AG04450 (cell line): ENCODE data around the gene GRB10. TPM values are rescaled to one million over a fixed set of nuclear protein-coding genes. Genes with fewer than 3 reads are reported as not detected.

ENCODE experiments used
- CTCF ChIA-PET: fragments of 300-600, 350-600 bp; formaldehyde crosslinking; extraction: SDS; loops from one replicate; lab custom pipeline; 2022; ENCODE audit warnings: antibody characterized with exemption, inconsistent platforms; lab: Charles Lee
- POLR2A ChIA-PET: fragments of 350-600 bp; formaldehyde crosslinking; extraction: SDS; loops from one replicate; lab custom pipeline; 2021; ENCODE audit warnings: antibody characterized with exemption, inconsistent platforms; lab: Yijun Ruan, JAX
- DNase-seq: peaks from one replicate; pipeline ENCODE4 v3.0.0-alpha.2; 2011; ENCODE audit warnings: low read depth, low spot score
- H3K27ac ChIP-seq: one replicate; pipeline ENCODE4 v1.5.1; 2012; ENCODE audit warnings: low read depth, low read length, control low read depth
- H3K27me3 ChIP-seq: one replicate; pipeline ENCODE4 v1.6.0; 2012; ENCODE audit warnings: low read length; ENCODE audit not compliant: control insufficient read depth, insufficient read depth
- H3K4me3 ChIP-seq: 2 replicates; pipeline ENCODE4 v1.5.1; 2011; ENCODE audit warnings: mild to moderate bottlenecking, low read depth, low read length, control low read depth
- H3K9me3 ChIP-seq: 2 replicates; pipeline ENCODE4 v1.5.1; 2012; ENCODE audit warnings: low read length; ENCODE audit not compliant: control insufficient read depth, insufficient read depth
- CTCF ChIP-seq: IDR thresholded peaks from 2 replicates; pipeline ENCODE4 v1.5.1; 2011; ENCODE audit warnings: low read depth, low read length, control low read depth, inconsistent platforms
- polyA plus RNA-seq: library from polyadenylated mRNA; depleted of rRNA; stranded (reverse); fragments of >200 nt; gene quantifications from 2 replicates; pipeline ENCODE4 v1.2.3, GENCODE V29; 2011

GRB10 gene
- polyA plus RNA-seq, 1 experiment = 8.0 TPM

- Histone ChIP-seq H3K27me3 (no peaks in the 10 kb centered on the region), H3K9me3 (no peaks in the 10 kb centered on the region), H3K27ac (no peak overlapping the region), H3K4me3 (no peak overlapping the region)
- TF ChIP-seq CTCF = no peak
- POLR2A ChIA-PET = no interaction called here
- CTCF ChIA-PET = interaction anchor here (0.6 kb wide), 1 partner anchor 152 kb away, joined by 3 read pairs; no protein-coding TSS in a partner anchor
- DNase-seq = no peak
Observed at GRCh38 chr7:50768485-50769474, 13.9 kb downstream of the GRB10 start.

GRCh38 chr7:50766849-50767207 lies 15.9 kb downstream of the GRB10 start:
- TF ChIP-seq CTCF = no peak
- Histone ChIP-seq H3K27me3 (no peaks in the 10 kb centered on the region), H3K4me3 (no peak overlapping the region), H3K27ac (no peak overlapping the region), H3K9me3 (no peaks in the 10 kb centered on the region)
- ChIA-PET POLR2A (no interaction called here), CTCF (no interaction called here)
- DNase-seq = no peak

GRCh38 chr7:50766106-50766848 lies 16.4 kb downstream of the GRB10 start:
- Histone ChIP-seq H3K4me3 (no peak overlapping the region), H3K27me3 (no peaks in the 10 kb centered on the region), H3K9me3 (no peaks in the 10 kb centered on the region), H3K27ac (no peak overlapping the region)
- ChIA-PET CTCF (no interaction called here), POLR2A (no interaction called here)
- DNase-seq = no peak
- no peak for TF ChIP-seq CTCF

GRCh38 chr7:50762337-50762736 lies 20.4 kb downstream of the GRB10 start:
- H3K27me3 ChIP-seq = no peaks in the 10 kb centered on the region
- H3K27ac ChIP-seq = no peak overlapping the region
- ChIA-PET CTCF (no interaction called here), POLR2A (no interaction called here)
- H3K9me3 ChIP-seq = no peaks in the 10 kb centered on the region
- TF ChIP-seq CTCF = no peak
- no peak overlapping the region for H3K4me3 ChIP-seq
- no peak for DNase-seq

GRCh38 chr7:50761713-50762112 lies 21.0 kb downstream of the GRB10 start:
- ChIA-PET CTCF (no interaction called here), POLR2A (no interaction called here)
- H3K27me3 ChIP-seq = no peaks in the 10 kb centered on the region

More at GRCh38 chr7:50761713-50762112, 21.0 kb downstream of the GRB10 start:
- H3K4me3 ChIP-seq = no peak overlapping the region
- DNase-seq = no peak
- H3K9me3 ChIP-seq = no peaks in the 10 kb centered on the region
- TF ChIP-seq CTCF = no peak
- H3K27ac ChIP-seq = no peak overlapping the region
